ENCODE data around the gene COPG1.

DNA sequence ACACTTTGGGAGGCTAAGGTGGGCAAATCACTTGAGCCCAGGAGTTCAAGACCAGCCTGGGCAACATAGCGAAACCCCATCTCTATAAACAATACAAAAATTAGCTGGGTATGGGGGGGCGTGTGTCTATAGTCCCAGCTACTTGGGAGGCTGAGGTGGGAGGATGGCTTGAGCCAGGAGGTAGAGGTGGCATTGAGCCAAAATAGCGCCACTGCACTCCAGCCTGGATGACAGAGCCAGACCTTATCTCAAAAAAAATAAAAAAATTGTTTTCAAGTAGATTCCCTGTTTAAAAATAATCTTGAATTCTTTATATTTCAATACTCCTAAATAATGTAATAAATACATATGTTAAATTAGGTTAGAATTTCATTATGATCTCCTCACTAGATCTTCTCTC lies 39.0 kb downstream of the COPG1 start:
- TF ChIP-seq PAX5 (IDR thresholded peaks at IDR 0.05; ENCODE audit: borderline replicate concordance, low read depth, low read length) (no peak), SIN3A (IDR thresholded peaks at IDR 0.05; ENCODE audit: low read depth, low read length) (no peak), HCFC1 (IDR thresholded peaks at IDR 0.05; ENCODE audit: low read length) (no peak), DPF2 (IDR thresholded peaks at IDR 0.05) (no peak)
